Right cardiac atrium (tissue), 5 donors: ENCODE results near the gene GM2A. TPM values are rescaled to one million over a fixed set of nuclear protein-coding genes. Genes with fewer than 3 reads are reported as not detected.
A peak's percentile ranks its signal among the peaks of the same experiment; 100 is the strongest.

Experiments used
- ATAC-seq, 2 donors: fragments of 200-7000 bp; cut with Tn5 transposase; one replicate each; pipeline versions ENCODE4 v1.8.0 to v1.9.1; 2020; ENCODE audit warnings: moderate library complexity in 2 of 2, mild to moderate bottlenecking in 1 of 2
- DNase-seq, 3 donors: peaks; one replicate each; pipeline ENCODE4 v3.0.0-alpha.2; 2020
- H3K27ac ChIP-seq: one replicate; pipeline ENCODE4 v1.5.1; 2013; ENCODE audit warnings: mild to moderate bottlenecking, low read length, control low read depth, moderate library complexity
- H3K27me3 ChIP-seq: one replicate; pipeline ENCODE4 v1.6.1; 2013; ENCODE audit not compliant: control insufficient read depth, insufficient read depth
- H3K4me1 ChIP-seq: one replicate; pipeline ENCODE4 v1.6.1; 2013; ENCODE audit warnings: low read length; ENCODE audit not compliant: control insufficient read depth, insufficient read depth
- H3K4me3 ChIP-seq: one replicate; pipeline ENCODE4 v1.5.1; 2013; ENCODE audit warnings: low read length, control low read depth
- H3K9me3 ChIP-seq: one replicate; pipeline ENCODE4 v1.6.1; 2013; ENCODE audit warnings: low read length; ENCODE audit not compliant: control insufficient read depth
- WGBS: extraction: QIAGEN DNeasy Blood & Tissue Kit; methylation state at CpG from one replicate; pipeline ENCODE4 v1.1.7; 2013; 5-methylcytosine and 5-hydroxymethylcytosine counted together
- intact Hi-C, 4 donors: fragments of 100-400 bp; cut with DNase I; formaldehyde crosslinking; loops; one replicate each; pipeline versions ENCODE4 v1.11.0 to v1.14.0; 2022 to 2023
- polyA plus RNA-seq: library from polyadenylated mRNA; stranded (reverse); fragments of 200-250 nt; gene quantifications from one replicate; pipeline ENCODE4 v1.2.3, GENCODE V29; 2013
- total RNA-seq, 4 donors: library from RNA; stranded (reverse); fragmentation: NEBNext Ultra II Directional; extraction: Animal tissue kit (Norgen Biotek cat#: 25700); gene quantifications; one replicate each; pipeline ENCODE4 v1.2.1, GENCODE V29; 2021
- donor health status: healthy with polysubstance abuse.
- donor health status: DM: no; HTN: yes; CAD: no.
- donor health status: DM: no; HTN: no; CAD: no.
- donor health status: DM: no; HTN: yes; CAD: no; lungs with severe emphysema.
- donor health status: DM: yes; HTN: yes; CAD: no.

The GM2A gene
- total and polyA plus RNA-seq, 5 donors = 27.7 to 43.4 (median 34.6) TPM

- Histone ChIP-seq H3K4me3 (no peak overlapping the region), H3K9me3 (no peaks in the 10 kb centered on the region), H3K4me1 (no peaks in the 10 kb centered on the region), H3K27ac (no peak overlapping the region), H3K27me3 (no peaks in the 10 kb centered on the region)
- intact Hi-C loops = loop anchor here in 1 of 4 donors (5.0 kb wide), 1 partner anchor 114 kb away; no protein-coding TSS in a partner anchor
- no peak for DNase-seq
- WGBS = 92% methylated on average over 2 of the region's 2 CpGs
- ATAC-seq = no peak
These were observed 11.9 kb upstream of the GM2A start for GRCh38 chr5:151240924-151241635.

GRCh38 chr5:151243127-151243526 is 9.9 kb upstream of the GM2A start:
- intact Hi-C loops = loop anchor here in 1 of 4 donors (5.0 kb wide), 1 partner anchor 116 kb away; no protein-coding TSS in a partner anchor

GRCh38 chr5:151243564-151243963 is 9.4 kb upstream of the GM2A start:
- no peak for DNase-seq
- intact Hi-C loops = loop anchor here in 1 of 4 donors (5.0 kb wide), 1 partner anchor 116 kb away; no protein-coding TSS in a partner anchor
- no peaks in the 10 kb centered on the region for H3K4me1 ChIP-seq
- WGBS = 91% methylated on average over 4 of the region's 4 CpGs
- no peaks in the 10 kb centered on the region for H3K27me3 ChIP-seq
- no peaks in the 10 kb centered on the region for H3K9me3 ChIP-seq
- ATAC-seq = no peak
- no peak overlapping the region for H3K4me3 ChIP-seq
- H3K27ac ChIP-seq = no peak overlapping the region

More at GRCh38 chr5:151243127-151243526, 9.9 kb upstream of the GM2A start:
- Histone ChIP-seq H3K4me1 (no peaks in the 10 kb centered on the region), H3K9me3 (no peaks in the 10 kb centered on the region), H3K27ac (no peak overlapping the region), H3K27me3 (no peaks in the 10 kb centered on the region), H3K4me3 (no peak overlapping the region)
- no peak for DNase-seq
- ATAC-seq = no peak
- 89% methylated on average over 4 of the region's 4 CpGs for WGBS

GRCh38 chr5:151244206-151244605 is 8.8 kb upstream of the GM2A start:
- ATAC-seq = no peak
- 94% methylated on average over 3 of the region's 3 CpGs for WGBS

GRCh38 chr5:151245680-151246219 is 7.2 kb upstream of the GM2A start:
- 88% methylated on average over 4 of the region's 4 CpGs for WGBS
- DNase-seq (no peak), ATAC-seq (no peak)
- Histone ChIP-seq H3K27me3 (no peaks in the 10 kb centered on the region), H3K4me3 (no peak overlapping the region), H3K4me1 (no peaks in the 10 kb centered on the region), H3K27ac (no peak overlapping the region), H3K9me3 (no peaks in the 10 kb centered on the region)
- intact Hi-C loops = no loop called here

More at GRCh38 chr5:151244206-151244605, 8.8 kb upstream of the GM2A start:
- no peak overlapping the region for H3K27ac ChIP-seq
- no peaks in the 10 kb centered on the region for H3K4me1 ChIP-seq
- intact Hi-C loops = loop anchor here in 1 of 4 donors (5.0 kb wide), 1 partner anchor 117 kb away; no protein-coding TSS in a partner anchor
- no peak overlapping the region for H3K4me3 ChIP-seq
- no peaks in the 10 kb centered on the region for H3K9me3 ChIP-seq
- DNase-seq = no peak
- no peaks in the 10 kb centered on the region for H3K27me3 ChIP-seq

GRCh38 chr5:151248651-151249050 is 4.3 kb upstream of the GM2A start:
- Histone ChIP-seq H3K4me1 (peaks cover 2% of the 10 kb centered on the region), H3K4me3 (no peak overlapping the region), H3K27ac (no peak overlapping the region), H3K9me3 (no peaks in the 10 kb centered on the region), H3K27me3 (no peaks in the 10 kb centered on the region)
- ATAC-seq (no peak), DNase-seq (no peak)
- intact Hi-C loops = no loop called here
- WGBS = 87% methylated on average over 2 of the region's 2 CpGs

- H3K4me3 ChIP-seq = no peak overlapping the region
- intact Hi-C loops = no loop called here
- DNase-seq = no peak
- ATAC-seq = no peak
- no peak overlapping the region for H3K27ac ChIP-seq
- 98% methylated on average over 5 of the region's 5 CpGs for WGBS
- no peaks in the 10 kb centered on the region for H3K27me3 ChIP-seq
- no peaks in the 10 kb centered on the region for H3K9me3 ChIP-seq
- peaks cover 4% of the 10 kb centered on the region for H3K4me1 ChIP-seq
These were observed 3.7 kb upstream of the GM2A start for GRCh38 chr5:151249281-151249680.

- H3K27ac ChIP-seq = no peak overlapping the region
- no peaks in the 10 kb centered on the region for H3K27me3 ChIP-seq
- intact Hi-C loops = no loop called here
- DNase-seq = no peak
- peaks cover 5% of the 10 kb centered on the region for H3K4me1 ChIP-seq
- no peaks in the 10 kb centered on the region for H3K9me3 ChIP-seq
- 79% methylated on average over 10 of the region's 10 CpGs for WGBS
- no peak overlapping the region for H3K4me3 ChIP-seq
- ATAC-seq = no peak
These were observed 2.5 kb upstream of the GM2A start for GRCh38 chr5:151250346-151251000.

- no peaks in the 10 kb centered on the region for H3K9me3 ChIP-seq
- intact Hi-C loops = no loop called here
- H3K4me3 ChIP-seq = no peak overlapping the region
- DNase-seq (no peak), ATAC-seq (no peak)
- 90% methylated on average over 5 of the region's 5 CpGs for WGBS
- no peaks in the 10 kb centered on the region for H3K27me3 ChIP-seq
- H3K4me1 ChIP-seq = peaks cover 5% of the 10 kb centered on the region
- H3K27ac ChIP-seq = no peak overlapping the region
These were observed 1.9 kb upstream of the GM2A start for GRCh38 chr5:151251001-151251551.

- WGBS = 93% methylated on average over 4 of the region's 4 CpGs
- no peak for ATAC-seq
- H3K27me3 ChIP-seq = no peaks in the 10 kb centered on the region
- H3K27ac ChIP-seq = no peak overlapping the region
- H3K9me3 ChIP-seq = no peaks in the 10 kb centered on the region
- intact Hi-C loops = no loop called here
- no peak overlapping the region for H3K4me3 ChIP-seq
- no peak for DNase-seq
- H3K4me1 ChIP-seq = peaks cover 5% of the 10 kb centered on the region
These were observed 1.4 kb upstream of the GM2A start for GRCh38 chr5:151251621-151252020.

GRCh38 chr5:151253605-151253950 is 593 bp downstream of the GM2A start:
- DNase-seq (no peak), ATAC-seq (no peak)
- Histone ChIP-seq H3K27ac (peak overlapping the region; percentile 86), H3K4me1 (peaks cover 5% of the 10 kb centered on the region), H3K4me3 (peak overlapping the region; percentile 88), H3K9me3 (no peaks in the 10 kb centered on the region), H3K27me3 (no peaks in the 10 kb centered on the region)
- WGBS = 27% methylated on average over 5 of the region's 5 CpGs
- intact Hi-C loops = no loop called here
